Measurements from ENCODE around the gene ALDH16A1. TPM values are rescaled to one million over a fixed set of nuclear protein-coding genes. Genes with fewer than 3 reads are reported as not detected.
"Not testable (repeated sequence)": the region's sequence is repeated elsewhere in the genome, so short reads cannot be mapped to it uniquely, and the experiment has no call there.

ALDH16A1 gene
- total RNA-seq, 4 donors from 2014 or later, result 33.8 to 53.6 (median 49.1) TPM

GRCh38 chr19:49442354-49442753 is 10.7 kb upstream of the ALDH16A1 start:
- H3K27me3 ChIP-seq, result peaks cover 0 to 30% of the 10 kb centered on the region in 2 donors

GRCh38 chr19:49442771-49443365 is 10.2 kb upstream of the ALDH16A1 start:
- peaks cover 0 to 30% of the 10 kb centered on the region in 2 donors for H3K27me3 ChIP-seq
- peaks cover 0 to 14% (median 0%) of the 10 kb centered on the region in 4 donors for H3K4me1 ChIP-seq
- H3K36me3 ChIP-seq, result peaks cover 0 to 11% (median 0%) of the 10 kb centered on the region in 3 donors
- peak overlapping the region; percentile 78 to 85 (median 82) for H3K27ac ChIP-seq
- peak; percentile 80 to 98 (median 96) for DNase-seq
- H3K9me3 ChIP-seq, result no peaks in the 10 kb centered on the region
- TF ChIP-seq CTCF (IDR thresholded peaks at IDR 0.05), result no peak
- peak; percentile 32 to 67 for TF ChIP-seq POLR2A (IDR thresholded peaks at IDR 0.05)
- H3K4me3 ChIP-seq, result peak overlapping the region; percentile 55 to 75 (median 67)

More at GRCh38 chr19:49442354-49442753, 10.7 kb upstream of the ALDH16A1 start:
- Histone ChIP-seq H3K9me3 (no peaks in the 10 kb centered on the region), H3K36me3 (peaks cover 0 to 11% (median 0%) of the 10 kb centered on the region in 3 donors), H3K4me1 (peaks cover 0 to 12% (median 0%) of the 10 kb centered on the region in 4 donors), H3K4me3 (peak overlapping the region; percentile 55 to 75 (median 67)), H3K27ac (peak overlapping the region; percentile 78 to 85 (median 82))
- no peak for DNase-seq
- no peak for TF ChIP-seq POLR2A (IDR thresholded peaks at IDR 0.05)
- no peak for TF ChIP-seq CTCF (IDR thresholded peaks at IDR 0.05)

- H3K9me3 ChIP-seq, result no peaks in the 10 kb centered on the region
- peaks cover 0 to 13% (median 0%) of the 10 kb centered on the region in 3 donors for H3K36me3 ChIP-seq
- peaks cover 0 to 16% (median 0%) of the 10 kb centered on the region in 4 donors for H3K4me1 ChIP-seq
- H3K27me3 ChIP-seq, result peaks cover 0 to 30% of the 10 kb centered on the region in 2 donors
- TF ChIP-seq POLR2A (IDR thresholded peaks at IDR 0.05) (no peak), CTCF (IDR thresholded peaks at IDR 0.05) (peak; percentile 75 to 93 (median 84))
- peak overlapping the region; percentile 55 to 75 (median 67) for H3K4me3 ChIP-seq
- peak overlapping the region; percentile 78 to 85 (median 82) for H3K27ac ChIP-seq
- DNase-seq, result peak; percentile 94 to 97 (median 96)
Observed at GRCh38 chr19:49443366-49444099, 9.5 kb upstream of the ALDH16A1 start.

- H3K27ac ChIP-seq, H3K4me3 ChIP-seq, DNase-seq, H3K9me3 ChIP-seq: not testable (repeated sequence)
- Histone ChIP-seq H3K36me3 (peaks cover 0 to 19% (median 0%) of the 10 kb centered on the region in 3 donors), H3K27me3 (peaks cover 0 to 26% of the 10 kb centered on the region in 2 donors), H3K4me1 (peaks cover 0 to 16% (median 0%) of the 10 kb centered on the region in 4 donors)
Observed at GRCh38 chr19:49444100-49444700, 8.8 kb upstream of the ALDH16A1 start.

GRCh38 chr19:49445997-49446396 is 7.0 kb upstream of the ALDH16A1 start:
- no peak for DNase-seq
- Histone ChIP-seq H3K27ac (no peak overlapping the region), H3K27me3 (peaks cover 0 to 15% of the 10 kb centered on the region in 2 donors), H3K4me1 (peaks cover 0 to 21% (median 3%) of the 10 kb centered on the region in 4 donors), H3K9me3 (no peaks in the 10 kb centered on the region), H3K4me3 (no peak overlapping the region), H3K36me3 (peaks cover 0 to 21% (median 0%) of the 10 kb centered on the region in 3 donors)
- no peak for TF ChIP-seq POLR2A (IDR thresholded peaks at IDR 0.05)
- TF ChIP-seq CTCF (IDR thresholded peaks at IDR 0.05), result no peak
